Measurements from ENCODE around the gene AGBL5. TPM values are rescaled to one million over a fixed set of nuclear protein-coding genes. Genes with fewer than 3 reads are reported as not detected.
A peak's percentile ranks its signal among the peaks of the same experiment; 100 is the strongest.

Gene AGBL5
- total RNA-seq, 1 experiment from 2014 or later, result 40.0 TPM

DNA sequence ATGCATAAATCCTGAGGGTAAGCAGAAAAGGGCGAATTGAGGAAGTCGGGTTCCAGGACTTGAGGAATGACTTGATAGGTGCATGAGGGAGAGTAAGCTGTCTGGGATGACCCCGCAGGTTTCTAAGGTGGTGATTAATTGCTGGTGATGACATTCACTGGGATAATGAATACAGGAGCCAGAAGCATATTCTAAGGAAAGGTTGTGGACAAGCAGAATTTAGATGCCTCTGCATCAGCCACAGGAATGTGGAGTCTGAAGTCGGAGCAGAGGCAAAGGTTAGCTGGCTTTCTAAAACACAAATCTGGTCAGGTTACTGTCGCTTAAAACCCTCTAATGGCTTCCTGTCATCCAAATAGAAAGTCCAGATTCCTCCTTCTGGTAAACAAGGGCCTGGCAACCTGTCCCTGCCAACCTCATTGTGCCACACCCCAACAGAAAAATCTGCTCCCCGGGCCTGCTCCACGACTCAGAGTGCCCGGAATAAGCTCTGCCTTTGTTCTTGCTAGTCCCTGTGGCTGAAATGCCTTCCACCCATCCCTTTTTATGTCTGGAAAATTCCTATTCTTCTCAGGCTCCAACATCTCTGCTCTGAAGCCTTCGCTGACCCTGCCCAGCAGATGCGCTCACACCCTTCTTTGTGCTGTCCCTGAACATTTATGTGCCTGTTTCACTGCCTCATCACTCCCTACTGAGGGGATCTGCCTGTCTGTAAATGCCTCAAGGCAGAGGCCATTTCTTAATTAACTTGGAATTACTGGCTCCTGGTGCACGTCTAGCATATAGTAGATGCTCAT lies 30.0 kb upstream of the AGBL5 start:
- Histone ChIP-seq H2AFZ (ENCODE audit: low read depth, low read length, poor library complexity, severe bottlenecking) (no peak overlapping the region), H3K4me3 (replicated peaks in 1 of 2; ENCODE audit: low read depth in 1 of 2, low read length in 2 of 2) (no peak overlapping the region; a peak in 1 of 4 replicates), H3K9me3 (ENCODE audit: control insufficient read depth in 1 of 2, insufficient read depth in 1 of 2, low read depth in 1 of 2, low read length in 2 of 2) (no peaks in the 10 kb centered on the region), H3K27ac (ENCODE audit: low read depth, low read length) (peak overlapping the region; percentile 48; the same call in 1 of the 2 replicates), H3K27me3 (ENCODE audit: insufficient read depth, low read length) (no peaks in the 10 kb centered on the region), H3K9me2 (ENCODE audit: insufficient read depth) (no peaks in the 10 kb centered on the region), H4K20me1 (ENCODE audit: insufficient read depth) (no peaks in the 10 kb centered on the region), H3K79me2 (ENCODE audit: insufficient read depth, low read length) (peaks cover 3% of the 10 kb centered on the region; the same call in 1 of the 2 replicates), H3K4me2 (ENCODE audit: low read length) (peak overlapping the region; percentile 48), H3K9ac (ENCODE audit: low read length) (peak overlapping the region; percentile 17; the same call in 1 of the 2 replicates), H3K4me1 (ENCODE audit: control insufficient read depth in 1 of 2, insufficient read depth in 2 of 2, low read length in 2 of 2) (peaks cover 27 to 35% of the 10 kb centered on the region in 2 experiments), H3K36me3 (ENCODE audit: control insufficient read depth in 1 of 2, insufficient read depth in 2 of 2, low read length in 2 of 2) (peaks cover 2 to 4% of the 10 kb centered on the region in 2 experiments; a peak in 2 of 4 replicates)
- DNase-seq (ENCODE audit: low read depth, low spot score) (no peak), ATAC-seq (peak; percentile 54)
- ChIA-PET POLR2A (interaction anchor here (1.1 kb wide), 1 partner anchor 60 kb away, joined by 3 read pairs; no protein-coding TSS in a partner anchor), CTCF (interaction anchor here (7.7 kb wide), 1 partner anchor 59 kb away, joined by 154 read pairs; no protein-coding TSS in a partner anchor), RAD21 (ENCODE audit: low non-redundant PET in 1 of 2, low total read pairs in 2 of 2, uncharacterized antibody in 2 of 2, unreplicated experiment in 2 of 2) (no interaction called here)
- TF ChIP-seq ZFX (IDR thresholded peaks at IDR 0.05) (no peak), POLR2AphosphoS5 (IDR thresholded peaks at IDR 0.05; ENCODE audit: low read depth, low read length) (peak; percentile 12; the same call in 1 of the 2 replicates), RAD21 (IDR thresholded peaks at IDR 0.05; ENCODE audit: low read depth) (no peak), EZH2 (IDR thresholded peaks at IDR 0.05) (no peak)
- TF ChIP-seq, protein P1, sequence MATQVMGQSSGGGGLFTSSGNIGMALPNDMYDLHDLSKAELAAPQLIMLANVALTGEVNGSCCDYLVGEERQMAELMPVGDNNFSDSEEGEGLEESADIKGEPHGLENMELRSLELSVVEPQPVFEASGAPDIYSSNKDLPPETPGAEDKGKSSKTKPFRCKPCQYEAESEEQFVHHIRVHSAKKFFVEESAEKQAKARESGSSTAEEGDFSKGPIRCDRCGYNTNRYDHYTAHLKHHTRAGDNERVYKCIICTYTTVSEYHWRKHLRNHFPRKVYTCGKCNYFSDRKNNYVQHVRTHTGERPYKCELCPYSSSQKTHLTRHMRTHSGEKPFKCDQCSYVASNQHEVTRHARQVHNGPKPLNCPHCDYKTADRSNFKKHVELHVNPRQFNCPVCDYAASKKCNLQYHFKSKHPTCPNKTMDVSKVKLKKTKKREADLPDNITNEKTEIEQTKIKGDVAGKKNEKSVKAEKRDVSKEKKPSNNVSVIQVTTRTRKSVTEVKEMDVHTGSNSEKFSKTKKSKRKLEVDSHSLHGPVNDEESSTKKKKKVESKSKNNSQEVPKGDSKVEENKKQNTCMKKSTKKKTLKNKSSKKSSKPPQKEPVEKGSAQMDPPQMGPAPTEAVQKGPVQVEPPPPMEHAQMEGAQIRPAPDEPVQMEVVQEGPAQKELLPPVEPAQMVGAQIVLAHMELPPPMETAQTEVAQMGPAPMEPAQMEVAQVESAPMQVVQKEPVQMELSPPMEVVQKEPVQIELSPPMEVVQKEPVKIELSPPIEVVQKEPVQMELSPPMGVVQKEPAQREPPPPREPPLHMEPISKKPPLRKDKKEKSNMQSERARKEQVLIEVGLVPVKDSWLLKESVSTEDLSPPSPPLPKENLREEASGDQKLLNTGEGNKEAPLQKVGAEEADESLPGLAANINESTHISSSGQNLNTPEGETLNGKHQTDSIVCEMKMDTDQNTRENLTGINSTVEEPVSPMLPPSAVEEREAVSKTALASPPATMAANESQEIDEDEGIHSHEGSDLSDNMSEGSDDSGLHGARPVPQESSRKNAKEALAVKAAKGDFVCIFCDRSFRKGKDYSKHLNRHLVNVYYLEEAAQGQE (IDR thresholded peaks at IDR 0.05; ENCODE audit: low read depth), result no peak
- intact Hi-C loops (cut with micrococcal nuclease), result no loop called here
- BruUV-seq (replicated peaks), result no TSS peak

All from HCT116 (cell line).